Astrocyte of the hippocampus (primary cell): ENCODE data around the gene PSD4.

Experiments
- DNase-seq: peaks from one replicate; pipeline ENCODE4 v3.0.0; 2011; ENCODE audit warnings: low read depth, low spot score

The PSD4 gene

DNA sequence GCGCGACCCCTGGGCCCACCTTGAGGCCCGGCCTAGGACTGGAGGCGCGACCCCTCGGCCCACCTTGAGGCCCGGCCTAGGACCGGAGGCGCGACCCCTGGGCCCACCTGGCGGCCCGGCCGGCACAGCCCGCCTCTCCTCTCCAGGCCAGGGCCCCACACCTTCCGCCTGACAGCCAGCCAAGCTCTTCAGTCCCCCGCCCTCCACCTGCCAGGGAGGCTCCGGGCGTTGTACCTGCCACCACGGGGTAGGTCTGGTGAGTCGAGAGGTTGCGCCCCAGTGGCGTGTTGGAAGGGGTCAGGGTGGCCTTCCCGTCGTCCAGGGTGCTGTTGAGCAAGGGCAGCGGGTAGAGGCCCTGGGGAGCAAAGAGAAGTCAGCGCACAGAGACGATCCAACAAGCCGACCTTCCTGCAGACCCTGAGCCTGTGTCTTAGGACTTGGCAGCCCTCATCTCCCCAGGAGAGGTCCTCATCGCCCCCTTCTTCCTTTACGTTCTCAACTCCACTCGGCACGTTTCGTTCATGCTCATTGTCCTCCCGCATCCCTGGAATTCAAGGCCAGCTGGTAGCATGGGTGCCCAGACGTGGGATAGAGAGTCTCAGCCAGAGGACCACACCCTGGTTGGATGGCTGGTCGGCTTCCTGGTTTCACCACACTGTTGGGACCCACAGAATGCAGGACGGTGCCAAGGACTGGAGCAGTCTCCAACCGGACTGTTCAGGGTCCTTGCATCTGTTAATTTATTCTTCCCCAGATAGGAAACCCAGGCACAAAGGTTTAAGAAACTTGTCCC, 62.8 kb downstream of the PSD4 start:
- DNase-seq: no peak

DNA sequence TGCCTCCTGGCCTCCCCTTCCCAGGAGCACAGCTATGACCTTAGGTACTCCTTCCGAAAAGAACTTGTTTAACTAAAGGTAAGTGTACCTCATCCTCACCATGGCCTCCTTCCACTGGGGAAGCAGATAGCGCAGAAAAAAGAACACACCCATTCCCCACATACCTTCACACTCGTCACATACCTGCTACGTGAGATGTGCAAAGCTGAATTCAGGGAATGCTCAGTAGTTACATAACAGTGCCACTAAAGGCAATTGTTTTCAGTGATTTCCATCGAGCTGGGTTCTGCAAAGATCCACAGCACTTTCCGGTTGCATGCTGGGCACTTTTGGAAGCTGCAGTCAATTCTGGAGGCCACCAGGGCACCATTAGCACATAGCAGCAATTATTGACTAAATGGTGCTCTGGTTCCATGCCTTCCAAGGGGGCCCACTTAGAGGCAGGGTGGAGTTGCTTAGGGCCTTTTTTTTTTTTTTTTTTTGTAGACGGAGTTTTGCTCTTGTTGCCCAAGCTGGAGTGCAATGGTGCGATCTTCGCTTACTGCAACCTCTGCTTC, 63.9 kb downstream of the PSD4 start:
- DNase-seq: no peak

DNA sequence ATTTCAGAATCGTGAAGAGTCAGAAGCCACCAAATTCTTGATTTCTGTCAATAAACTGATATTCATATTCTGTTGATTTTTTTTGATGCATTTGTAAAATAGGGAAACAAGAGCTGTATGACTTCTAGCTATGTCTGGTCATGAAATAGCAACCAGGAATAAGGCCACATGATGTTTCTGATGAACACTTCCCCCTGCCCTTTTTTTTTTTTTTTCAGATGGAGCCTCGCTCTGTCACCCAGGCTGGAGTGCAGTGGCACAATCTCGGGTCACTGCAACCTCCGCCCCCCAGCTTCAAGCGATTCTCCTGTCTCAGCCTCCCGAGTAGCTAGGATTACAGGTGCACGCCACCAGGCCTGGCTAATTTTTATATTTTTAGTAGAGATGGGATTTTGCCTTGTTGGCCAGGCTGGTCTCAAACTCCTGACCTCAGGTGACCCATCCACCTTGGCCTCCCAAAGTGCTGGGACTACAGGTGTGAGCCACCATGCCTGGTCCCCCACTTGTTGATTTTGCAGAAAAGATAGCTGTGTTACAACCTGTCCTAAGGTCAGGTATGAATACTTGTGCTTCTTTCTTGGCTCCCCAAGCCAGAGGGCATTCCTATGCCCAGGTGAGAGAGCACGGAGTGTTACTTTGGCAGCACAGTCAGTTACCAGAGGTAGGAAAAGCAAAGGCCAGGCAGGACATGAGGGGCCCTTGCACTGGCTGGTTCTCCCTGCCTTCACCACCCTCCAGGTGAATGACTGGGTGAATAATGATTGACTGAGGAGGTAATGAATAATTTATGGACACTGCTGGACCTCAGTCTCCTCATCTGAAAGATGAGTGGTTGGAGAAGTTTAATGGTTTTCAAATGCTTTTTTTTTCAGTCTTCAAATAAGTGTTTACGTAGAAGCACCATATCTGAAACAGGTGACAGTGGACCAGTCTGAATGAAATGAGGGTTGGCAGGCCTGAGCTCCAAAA, 65.4 kb downstream of the PSD4 start:
- no peak for DNase-seq

DNA sequence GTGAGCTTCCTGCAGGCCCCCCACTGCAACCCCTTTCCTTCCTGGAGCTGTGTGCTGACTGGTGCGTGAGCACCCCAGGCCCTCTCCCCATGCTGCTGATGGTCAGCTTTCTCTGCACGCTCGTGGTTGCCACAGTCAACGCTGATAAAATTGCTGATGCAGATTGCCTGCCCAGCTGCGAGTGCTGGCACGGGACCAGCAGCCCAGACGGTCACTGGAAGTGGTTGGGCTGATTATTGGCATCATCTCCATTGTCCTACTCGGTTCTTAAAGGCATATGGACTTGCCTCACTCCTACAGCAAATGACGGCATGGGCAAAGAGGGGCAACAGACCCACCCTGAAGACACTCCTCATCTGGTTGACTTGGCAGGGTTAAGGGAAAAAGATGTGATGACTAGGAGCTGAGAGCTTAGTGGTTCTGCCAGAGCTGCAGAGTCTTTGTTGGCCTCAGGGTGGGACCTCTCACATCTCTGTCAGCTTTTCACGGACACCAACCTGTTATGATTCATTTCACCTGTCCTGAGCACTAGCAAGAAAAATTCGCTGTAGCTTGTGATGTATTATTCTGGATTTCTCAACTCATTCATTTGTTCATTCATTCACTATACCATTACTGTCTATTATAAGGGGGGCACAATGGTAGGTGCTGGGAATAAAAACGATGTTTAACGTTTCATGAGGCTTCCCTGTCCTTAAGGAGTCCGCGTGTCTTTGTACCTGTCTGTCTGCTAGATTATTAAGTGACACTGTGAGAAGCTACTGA, 66.6 kb downstream of the PSD4 start:
- DNase-seq: peak; percentile 91

DNA sequence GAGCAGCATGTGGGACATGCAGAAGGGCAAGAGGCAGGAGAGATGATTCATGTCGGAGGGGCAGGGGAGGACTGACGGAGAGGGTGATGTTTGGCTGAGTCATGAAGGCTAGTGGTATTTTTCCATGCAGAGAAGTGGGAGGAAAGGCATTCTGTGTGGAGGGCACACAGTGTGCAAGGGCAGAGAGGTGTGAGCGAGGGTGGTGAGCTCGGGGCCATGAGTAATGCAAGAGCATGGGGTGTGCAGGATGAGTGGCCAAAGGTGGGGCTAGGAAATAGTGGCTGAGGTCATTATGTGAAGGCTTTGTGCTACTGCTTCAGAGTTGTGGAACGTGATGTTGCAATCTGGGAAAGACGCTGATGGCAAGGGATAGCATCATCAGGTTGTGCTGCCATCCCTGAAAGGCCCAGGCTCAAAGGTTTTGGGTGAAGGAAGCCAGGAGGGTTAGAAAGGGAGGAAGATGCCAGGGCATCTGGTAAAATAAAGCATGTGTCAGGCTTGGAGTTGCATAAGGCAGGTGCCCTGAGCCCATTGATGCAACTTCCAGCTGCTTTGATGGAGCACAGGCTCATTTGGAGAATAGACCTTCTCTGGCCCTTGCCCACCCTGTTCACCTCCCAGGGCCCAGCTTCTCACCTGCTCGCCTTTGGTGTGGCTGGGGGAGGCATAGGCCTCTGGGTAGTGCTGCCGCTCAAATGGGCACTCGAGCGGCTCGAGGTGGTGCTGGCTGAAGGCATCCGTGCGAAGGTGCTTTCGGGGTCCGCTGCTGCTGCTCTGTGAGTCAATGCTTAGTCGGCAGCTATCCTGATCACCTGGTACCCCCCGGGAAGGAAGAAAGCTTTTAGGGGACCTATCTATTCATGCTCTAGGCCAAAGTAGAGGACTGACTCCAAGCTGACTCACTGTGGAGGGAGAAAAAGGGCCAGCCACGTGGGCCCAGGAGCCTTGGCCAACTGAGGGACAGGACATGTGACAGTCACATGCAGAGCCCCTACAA, 67.4 kb downstream of the PSD4 start:
- peak; percentile 96 for DNase-seq

DNA sequence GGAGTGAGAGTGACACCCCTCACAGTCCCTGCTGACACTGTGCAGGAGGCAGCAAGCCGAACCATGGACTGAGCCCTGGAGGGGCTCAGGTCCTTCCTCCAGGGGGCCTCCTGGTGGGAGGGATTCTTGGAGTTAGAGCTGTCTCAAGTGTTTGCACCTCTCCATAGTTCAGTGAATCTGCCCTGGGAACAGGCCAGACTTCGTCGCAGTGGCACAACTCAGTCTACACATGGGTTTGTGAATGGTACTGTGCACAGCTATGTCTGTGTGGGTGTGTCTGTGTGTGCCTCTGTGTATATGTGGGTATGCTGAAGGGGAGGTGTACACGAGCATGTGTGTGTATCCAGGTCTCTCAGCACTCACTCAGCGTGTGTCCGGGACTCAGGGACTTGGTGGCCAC, 68.6 kb downstream of the PSD4 start:
- DNase-seq: no peak

DNA sequence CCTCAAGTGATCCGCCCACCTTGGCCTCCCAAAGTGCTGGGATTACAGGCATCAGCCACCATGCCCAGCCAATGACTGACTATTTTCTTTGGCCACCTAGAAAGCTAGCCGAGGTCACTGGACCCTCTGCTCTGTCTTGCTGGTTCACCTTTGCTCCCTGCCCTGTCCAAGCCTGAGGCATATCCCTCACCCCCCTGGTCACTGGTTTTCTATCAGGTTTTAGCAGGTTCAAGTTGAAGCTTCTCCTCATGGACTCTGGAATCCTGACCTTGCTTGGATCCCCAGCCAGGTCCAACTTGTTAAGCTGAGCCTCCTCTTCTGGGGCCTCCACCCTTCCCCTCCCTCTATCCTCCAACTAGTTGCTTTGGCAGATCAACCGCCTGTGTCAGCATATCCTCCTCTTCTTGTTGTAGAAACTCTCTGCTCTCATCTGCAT, 71.5 kb downstream of the PSD4 start:
- no peak for DNase-seq

DNA sequence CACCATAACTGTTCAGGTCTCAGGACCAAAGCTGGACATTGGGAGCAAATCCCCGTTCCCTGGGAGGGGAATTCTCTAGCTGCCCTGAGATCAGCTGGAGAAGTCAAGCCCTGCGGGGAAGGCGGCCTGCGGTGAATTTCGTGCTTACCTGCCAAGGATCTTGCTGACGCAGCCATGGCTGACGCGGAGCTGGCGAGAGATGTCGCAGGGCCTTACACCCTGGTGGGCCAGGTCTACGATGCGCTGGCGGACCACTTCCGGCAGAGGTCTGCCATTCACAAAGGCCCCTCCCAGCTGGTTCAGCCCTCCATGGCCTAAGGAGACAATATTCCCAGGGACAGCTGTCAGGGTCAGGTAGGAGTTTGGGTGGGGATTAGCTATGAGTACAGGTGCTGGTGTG, 72.8 kb downstream of the PSD4 start:
- DNase-seq: no peak

DNA sequence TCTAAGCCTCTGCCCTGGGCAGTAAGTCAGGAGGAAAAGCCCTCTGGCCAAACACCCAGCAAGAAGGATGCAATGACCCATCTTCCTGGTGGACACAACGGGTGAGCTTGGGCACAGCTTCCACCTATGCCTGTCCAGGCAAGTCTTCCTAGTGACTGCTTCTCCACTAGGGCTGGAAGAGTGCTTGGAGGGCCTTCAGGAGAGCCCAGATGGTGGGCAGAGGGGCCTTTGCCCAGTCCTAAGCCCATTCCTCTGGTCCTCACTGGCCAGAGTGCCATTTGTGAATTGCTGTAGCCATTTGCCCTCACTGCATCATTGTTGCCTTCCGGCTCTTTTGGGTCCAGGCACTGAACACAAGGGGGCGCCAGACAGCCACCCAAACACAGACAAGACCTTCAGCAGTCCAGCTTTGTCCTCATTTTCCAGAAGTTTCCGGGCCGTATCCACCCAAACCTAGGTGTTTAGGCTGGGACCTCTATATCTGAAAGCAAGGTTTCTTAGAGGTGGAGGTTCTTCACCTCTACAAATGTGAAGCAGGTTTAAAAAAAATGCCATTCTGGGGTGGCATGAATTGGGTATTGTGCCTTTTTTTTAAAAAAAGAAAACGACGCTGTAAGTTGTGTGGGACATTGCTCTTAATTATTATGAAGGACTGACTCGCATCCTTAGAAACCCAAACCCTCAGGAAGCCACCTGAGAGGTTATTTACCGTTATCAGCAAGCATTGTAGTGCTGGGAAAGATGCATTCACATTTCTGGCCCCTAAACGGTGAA, 75.4 kb downstream of the PSD4 start:
- DNase-seq: peak; percentile 93

DNA sequence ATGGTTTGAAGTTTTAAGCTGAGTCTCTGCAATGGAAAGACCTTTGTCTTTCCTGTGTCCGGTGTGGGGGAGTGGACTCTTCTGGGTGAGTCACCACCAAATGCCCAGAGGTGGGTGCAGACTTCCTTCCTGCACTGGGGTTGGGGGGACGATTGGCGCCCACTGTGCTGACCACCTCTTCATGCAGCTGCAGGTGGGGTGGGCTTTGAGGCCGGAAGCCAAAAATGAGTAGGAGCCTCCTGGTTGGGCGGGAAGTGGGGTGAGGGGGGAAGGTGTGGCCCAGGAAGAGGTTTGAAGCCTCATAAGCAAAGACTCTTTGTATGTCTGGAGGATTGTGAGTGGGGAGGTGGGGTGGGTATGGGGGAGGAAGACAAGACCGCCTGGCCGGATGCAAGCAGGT, 77.3 kb downstream of the PSD4 start:
- DNase-seq: no peak

DNA sequence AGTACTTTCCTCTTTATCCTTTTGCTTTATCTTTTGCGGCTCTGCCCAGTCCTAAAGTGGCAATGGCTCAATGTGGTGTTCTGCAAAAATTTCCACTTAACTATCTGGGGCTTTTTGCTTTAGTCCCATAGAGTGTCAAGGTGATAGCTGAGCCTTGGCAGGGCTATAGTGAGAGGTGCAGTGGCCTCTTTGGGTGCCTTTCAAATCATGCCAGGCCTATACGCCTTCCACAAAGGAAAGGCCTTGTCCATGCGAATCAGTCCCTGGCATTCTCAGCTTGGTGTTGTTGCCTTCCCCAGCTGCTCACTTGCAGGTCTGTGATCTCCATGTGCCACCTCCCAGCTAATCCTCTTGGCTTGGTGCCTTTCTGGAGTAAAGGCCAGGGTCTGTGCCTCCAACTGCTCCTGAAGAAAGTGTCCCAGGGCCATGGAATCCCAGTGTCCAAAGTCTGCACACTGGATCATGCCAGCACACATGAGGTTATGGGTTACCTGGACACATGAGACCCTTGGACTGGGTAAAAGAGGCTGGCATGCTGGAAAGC, 78.3 kb downstream of the PSD4 start:
- no peak for DNase-seq

DNA sequence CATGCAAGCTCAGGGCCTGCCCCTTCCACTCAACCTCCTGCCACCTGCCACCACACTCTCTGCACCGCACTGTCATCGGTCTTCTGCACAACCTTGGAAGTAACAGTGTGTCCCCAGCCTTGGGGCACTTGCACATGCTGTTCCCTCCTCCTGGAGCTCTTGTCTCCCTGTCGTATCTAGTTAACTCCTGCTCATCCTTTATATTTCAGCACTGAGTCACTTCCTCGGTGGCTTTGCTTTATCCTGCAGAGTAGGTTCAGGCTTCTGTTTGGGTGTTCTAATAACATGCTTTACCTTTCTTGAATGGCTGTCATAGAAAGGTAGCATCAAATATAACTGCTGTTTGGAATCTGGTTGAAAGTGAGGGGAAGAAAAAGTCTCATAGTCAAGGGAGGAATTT, 79.7 kb downstream of the PSD4 start:
- no peak for DNase-seq

DNA sequence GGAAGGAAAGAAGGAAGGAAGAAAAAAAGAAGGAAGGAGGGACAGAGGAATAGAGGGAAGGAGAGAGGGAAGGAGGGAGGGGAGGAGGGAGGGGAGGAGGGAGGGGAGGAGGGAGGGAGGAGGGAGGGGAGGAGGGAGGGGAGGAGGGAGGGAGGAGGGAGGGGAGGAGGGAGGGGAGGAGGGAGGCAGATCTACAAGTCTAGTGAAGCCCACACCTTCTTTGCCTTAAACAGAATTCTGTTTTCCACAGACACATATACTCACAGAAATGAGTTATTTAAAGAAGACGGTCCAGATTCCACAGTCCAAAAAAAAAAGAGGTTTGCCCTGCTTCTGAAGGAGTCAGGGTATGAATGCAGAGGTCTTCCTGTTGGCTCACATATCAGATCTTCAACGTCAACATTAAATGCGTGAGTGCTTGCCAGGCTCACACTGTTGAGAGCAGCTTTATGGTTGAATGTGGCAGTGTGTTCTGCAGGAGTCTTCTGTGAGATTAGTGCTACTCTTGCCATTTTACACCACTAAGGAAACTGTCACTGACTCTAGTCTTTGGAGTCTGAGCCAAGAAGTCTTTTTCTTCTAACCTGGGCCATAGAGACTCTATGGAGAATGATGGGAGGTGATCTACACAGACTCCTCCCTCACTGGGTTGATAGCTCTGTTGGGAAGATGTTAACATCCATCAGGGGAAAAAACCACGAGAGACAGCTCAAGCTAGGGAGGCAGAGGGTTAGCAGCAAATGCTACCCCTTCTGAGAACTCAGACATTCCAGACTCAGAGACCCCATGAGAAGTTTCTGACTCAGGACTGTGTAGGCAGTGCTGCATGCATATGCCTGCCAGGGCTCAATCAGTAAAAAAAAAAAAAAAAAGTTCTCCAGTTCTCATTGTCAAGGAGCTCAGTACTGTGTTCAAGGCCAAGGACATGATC, 81.6 kb downstream of the PSD4 start:
- no peak for DNase-seq

DNA sequence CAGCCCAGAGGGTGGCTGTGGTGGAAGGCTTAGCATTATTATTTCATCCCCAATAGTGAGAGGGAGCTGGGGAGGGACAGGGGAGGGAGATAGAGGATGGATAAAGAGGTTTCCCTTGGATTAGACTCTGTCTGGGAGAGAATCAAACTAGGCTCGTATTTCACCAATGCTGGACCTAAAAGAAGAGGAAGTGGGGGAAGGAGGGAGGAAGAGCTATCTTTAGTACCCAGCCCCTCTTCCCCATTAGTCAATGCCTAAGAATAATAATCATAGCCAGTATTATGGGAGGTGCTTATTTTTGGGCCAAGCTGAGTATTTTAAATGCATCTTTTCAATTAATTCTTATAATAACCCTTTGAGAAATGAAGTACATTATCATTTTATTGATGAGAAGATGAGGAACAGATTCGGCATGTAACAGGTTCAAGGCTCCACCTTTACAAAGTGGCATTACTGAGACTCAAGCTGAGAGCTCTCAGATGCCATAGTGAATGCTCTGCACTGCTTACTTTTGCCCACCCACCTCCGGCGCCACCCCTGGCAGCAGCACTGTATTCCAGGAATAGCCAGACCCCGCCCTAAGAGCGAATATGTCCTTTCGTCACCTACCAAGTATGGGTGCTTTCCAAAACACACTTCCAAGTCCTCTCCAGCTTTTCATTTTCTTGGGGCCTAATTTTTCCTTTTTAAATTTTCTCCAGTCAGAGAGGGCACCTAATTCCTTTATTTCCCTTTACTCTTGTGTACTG, 83.9 kb downstream of the PSD4 start:
- DNase-seq: no peak

DNA sequence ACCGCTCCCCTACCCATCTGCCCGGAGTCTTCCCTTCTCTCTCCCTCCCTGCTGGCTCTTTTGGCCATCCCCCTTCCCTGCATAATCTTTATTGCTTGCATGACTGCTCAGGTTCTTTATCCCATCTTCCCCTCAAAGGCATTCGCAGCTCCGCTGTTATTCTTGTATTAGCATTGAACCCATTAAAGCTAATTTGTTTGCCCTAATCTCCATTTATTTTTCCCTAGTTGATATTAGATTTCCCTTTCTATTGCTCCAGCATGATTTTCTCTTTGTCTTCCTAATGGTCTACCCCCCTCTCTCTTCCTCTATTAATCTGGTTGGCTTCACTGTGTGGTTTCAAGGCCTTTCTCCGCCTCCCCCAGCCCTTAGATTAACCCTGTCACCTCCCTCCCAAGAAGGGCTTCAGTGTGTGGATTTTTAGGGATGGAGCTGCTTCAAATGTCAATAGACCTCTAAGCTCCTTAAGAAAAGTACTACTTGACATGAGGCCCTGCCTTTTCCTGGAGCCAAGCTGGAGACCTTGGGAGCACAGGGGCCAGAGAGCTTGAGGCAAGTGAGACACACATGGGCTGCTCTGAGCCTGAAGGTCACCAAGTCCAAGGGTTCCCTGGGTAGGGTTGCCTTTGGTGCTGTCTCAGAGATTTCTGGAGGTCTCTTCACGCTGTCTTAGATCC, 84.8 kb downstream of the PSD4 start:
- DNase-seq: no peak
